HepG2 (cell line): ENCODE measurements around the gene LGI2. TPM values are rescaled to one million over a fixed set of nuclear protein-coding genes. Genes with fewer than 3 reads are reported as not detected.

Source experiments
- ATAC-seq: fragments of 200-7000 bp; cut with Tn5 transposase; 3 replicates; pipeline ENCODE4 v1.9.1; 2020; ENCODE audit warnings: mild to moderate bottlenecking, moderate library complexity
- BruUV-seq: library from RNA; stranded (reverse); fragments of 400-500 nt; replicated peaks from 2 replicates; lab custom pipeline; 2021; lab: Mats Ljungman, UMichigan
- CTCF ChIA-PET: fragments of 300-600 bp; formaldehyde crosslinking; extraction: SDS; loops from one replicate; lab custom pipeline; 2021; ENCODE audit warnings: low total read pairs, inconsistent platforms, low intra/inter-chr PET ratio; lab: Yijun Ruan, JAX
- POLR2A ChIA-PET: fragments of 350-600 bp; sonication (Branson Sonifier 250); formaldehyde crosslinking; loops from one replicate; lab custom pipeline; 2020; ENCODE audit warnings: antibody characterized with exemption, inconsistent platforms; lab: Yijun Ruan, JAX
- DNase-seq: peaks from one replicate; pipeline ENCODE4 v3.0.0-alpha.2; 2015; ENCODE audit warnings: low spot score
- FAIRE-seq: peaks from 3 replicates; lab custom pipeline; 2011; peaks lifted over from hg19 to GRCh38; lab: Jason Lieb, UNC
- H2AFZ ChIP-seq: one replicate; pipeline ENCODE4 v1.6.1; 2011; ENCODE audit warnings: low read length, inconsistent platforms
- H3K27ac ChIP-seq: fragments of 300-600 bp; 3 replicates; pipeline ENCODE4 v1.8.0; 2011; ENCODE audit warnings: mixed run types, mild to moderate bottlenecking, mixed read lengths, low read length, inconsistent platforms; ENCODE audit not compliant: insufficient read depth; ENCODE audit errors: extremely low read length
- H3K27me3 ChIP-seq, 2 experiments: fragments of 200-600 bp in 1 of 2; 2 replicates in 1 of 2; 3 replicates in 1 of 2; pipeline versions ENCODE4 v1.6.0 to v1.8.0; 2011; ENCODE audit warnings: low read length in 2 of 2, mild to moderate bottlenecking in 2 of 2, moderate library complexity in 2 of 2, inconsistent platforms in 1 of 2; ENCODE audit not compliant: insufficient read depth in 2 of 2, control insufficient read depth in 1 of 2
- H3K36me3 ChIP-seq, 2 experiments: fragments of 200-600 bp in 1 of 2; replicated peaks in 1 of 2; 2 replicates in 1 of 2; 3 replicates in 1 of 2; pipeline versions ENCODE4 v1.5.1 to v1.8.0; 2011; ENCODE audit warnings: low read length in 2 of 2, inconsistent platforms in 1 of 2; ENCODE audit not compliant: insufficient read depth in 2 of 2, control insufficient read depth in 1 of 2
- H3K4me1 ChIP-seq: 2 replicates; pipeline ENCODE4 v1.5.1; 2012; ENCODE audit warnings: low read length, inconsistent platforms; ENCODE audit not compliant: insufficient read depth
- H3K4me2 ChIP-seq: 2 replicates; pipeline ENCODE4 v1.6.0; 2011; ENCODE audit warnings: low read depth, low read length, inconsistent platforms
- H3K4me3 ChIP-seq, 3 experiments: fragments of 200-600 bp in 1 of 3; sonication (generic), shearing (Covaris generic) in 1 of 3; replicated peaks in 1 of 3; 2 replicates each; pipeline ENCODE4 v1.5.1; 2011 to 2016; ENCODE audit warnings: low read length in 3 of 3, inconsistent platforms in 2 of 3, low read depth in 2 of 3, mild to moderate bottlenecking in 2 of 3, control low read depth in 1 of 3, mixed read lengths in 1 of 3; ENCODE audit not compliant: insufficient read depth in 1 of 3
- H3K79me2 ChIP-seq: one replicate; pipeline ENCODE4 v1.6.1; 2011; ENCODE audit warnings: low read length, inconsistent platforms; ENCODE audit not compliant: insufficient read depth
- H3K9ac ChIP-seq: 2 replicates; pipeline ENCODE4 v1.6.0; 2011; ENCODE audit warnings: mild to moderate bottlenecking, low read depth, low read length, inconsistent platforms; ENCODE audit not compliant: insufficient read depth
- H3K9me3 ChIP-seq: 2 replicates; pipeline ENCODE4 v1.5.1; 2012; ENCODE audit warnings: mild to moderate bottlenecking, low read length
- H4K20me1 ChIP-seq: 2 replicates; pipeline ENCODE4 v1.6.0; 2011; ENCODE audit warnings: inconsistent platforms, mild to moderate bottlenecking, low read length, moderate library complexity; ENCODE audit not compliant: insufficient read depth
- CREM ChIP-seq, 2 experiments: sonication (generic) in 1 of 2; formaldehyde crosslinking in 1 of 2; IDR thresholded peaks; 2 replicates each; pipeline versions ENCODE4 v1.4.0 to v1.6.1; 2016 to 2020; ENCODE audit warnings: antibody characterized with exemption in 1 of 2, mild to moderate bottlenecking in 1 of 2, missing genetic modification reagents in 1 of 2
- FOXC1 ChIP-seq: sonication (generic); formaldehyde crosslinking; IDR thresholded peaks from 2 replicates; pipeline ENCODE4 v1.8.0; 2022; ENCODE audit warnings: mild to moderate bottlenecking, missing genetic modification reagents, borderline replicate concordance
- HDAC1 ChIP-seq: sonication (generic); formaldehyde crosslinking; IDR thresholded peaks from 2 replicates; pipeline ENCODE4 v1.5.1; 2020; ENCODE audit warnings: mild to moderate bottlenecking, missing genetic modification reagents
- HNRNPUL1 ChIP-seq: fragments of 200-400 bp; formaldehyde crosslinking; IDR thresholded peaks from 2 replicates; pipeline ENCODE4 v1.6.1; 2017; ENCODE audit warnings: low read depth, mild to moderate bottlenecking, low read length, moderate library complexity
- HOXA5 ChIP-seq: sonication (generic); formaldehyde crosslinking; IDR thresholded peaks from 2 replicates; pipeline ENCODE4 v1.4.0; 2020; ENCODE audit warnings: missing genetic modification reagents
- MATR3 ChIP-seq: sonication (generic); formaldehyde crosslinking; IDR thresholded peaks from 2 replicates; pipeline ENCODE4 v1.4.0; 2020; ENCODE audit warnings: missing genetic modification reagents
- YEATS4 ChIP-seq: sonication (generic); formaldehyde crosslinking; IDR thresholded peaks from 2 replicates; pipeline ENCODE4 v1.4.0; 2020; ENCODE audit warnings: missing genetic modification reagents, borderline replicate concordance
- ZNF253 ChIP-seq: sonication (generic); formaldehyde crosslinking; IDR thresholded peaks from 2 replicates; pipeline ENCODE4 v1.8.0; 2022; ENCODE audit warnings: mild to moderate bottlenecking, missing genetic modification reagents, borderline replicate concordance
- ZNF550 ChIP-seq: sonication (generic); formaldehyde crosslinking; IDR thresholded peaks from 2 replicates; pipeline ENCODE4 v1.4.0; 2020; ENCODE audit warnings: mild to moderate bottlenecking, missing genetic modification reagents, borderline replicate concordance
- WGBS: methylation state at CpG from one replicate; pipeline ENCODE4 v1.1.6; 2017; ENCODE audit warnings: low lambda C conversion rate; 5-methylcytosine and 5-hydroxymethylcytosine counted together
- in situ Hi-C: cut with HindIII; loops from 2 replicates; pipeline ENCODE4 v1.10.0; 2017; ENCODE audit warnings: low pct_unique_long_range_greater_than_20kb; ENCODE audit not compliant: extremely low pct_ligation_motif_present
- intact Hi-C: fragments of 100-400 bp; cut with micrococcal nuclease; formaldehyde crosslinking; loops from one replicate; pipeline ENCODE4 v1.10.0; 2022; ENCODE audit not compliant: unreplicated experiment
- polyA plus RNA-seq, 8 experiments: library from polyadenylated mRNA; depleted of rRNA in 3 of 8; stranded (reverse) in 7 of 8; unstranded in 1 of 8; fragments of >200 nt; fragmentation: Illumina TruSeq in 4 of 8; extraction: Trizol in 4 of 8; gene quantifications; 2 replicates each; pipeline versions ENCODE4 v1.2.1 to v1.2.3, GENCODE V29; 2011 to 2016; ENCODE audit warnings: low read depth in 4 of 8, missing spikeins in 1 of 8, mixed read lengths in 1 of 8; ENCODE audit not compliant: insufficient read depth in 1 of 8
- total RNA-seq, 5 experiments: library from RNA; depleted of rRNA; stranded (reverse); fragments of >200 nt; fragmentation: Illumina TruSeq; extraction: Trizol; gene quantifications; 2 replicates each; pipeline ENCODE4 v1.2.3, GENCODE V29; 2016; ENCODE audit warnings: low read depth in 1 of 5
- TF ChIP-seq, protein P1 (sequence below): sonication (generic); formaldehyde crosslinking; IDR thresholded peaks from 2 replicates; pipeline ENCODE4 v1.8.0; 2022; ENCODE audit warnings: mild to moderate bottlenecking, missing genetic modification reagents, borderline replicate concordance
- TF ChIP-seq, protein P2 (sequence below): sonication (generic); formaldehyde crosslinking; IDR thresholded peaks from 2 replicates; pipeline ENCODE4 v1.4.0; 2020; ENCODE audit warnings: missing genetic modification reagents
- TF ChIP-seq, protein P3 (sequence below): sonication (generic); formaldehyde crosslinking; conservative IDR thresholded peaks from 2 replicates; pipeline ENCODE4 v1.4.0; 2020; ENCODE audit warnings: missing genetic modification reagents
- TF ChIP-seq, protein P4 (sequence below): sonication (generic); formaldehyde crosslinking; IDR thresholded peaks from 2 replicates; pipeline ENCODE4 v1.4.0; 2020; ENCODE audit warnings: mild to moderate bottlenecking, missing genetic modification reagents
- TF ChIP-seq, protein P5 (sequence below): IDR thresholded peaks from 2 replicates; pipeline ENCODE4 v1.6.1; 2016; ENCODE audit warnings: missing biosample characterization, missing genetic modification reagents, low read depth

The LGI2 gene
- total and polyA plus RNA-seq, 2 of the 13 experiments (the other 11 are each of a cell fraction or from before 2014, with no cell fraction given) = not detected

DNA sequence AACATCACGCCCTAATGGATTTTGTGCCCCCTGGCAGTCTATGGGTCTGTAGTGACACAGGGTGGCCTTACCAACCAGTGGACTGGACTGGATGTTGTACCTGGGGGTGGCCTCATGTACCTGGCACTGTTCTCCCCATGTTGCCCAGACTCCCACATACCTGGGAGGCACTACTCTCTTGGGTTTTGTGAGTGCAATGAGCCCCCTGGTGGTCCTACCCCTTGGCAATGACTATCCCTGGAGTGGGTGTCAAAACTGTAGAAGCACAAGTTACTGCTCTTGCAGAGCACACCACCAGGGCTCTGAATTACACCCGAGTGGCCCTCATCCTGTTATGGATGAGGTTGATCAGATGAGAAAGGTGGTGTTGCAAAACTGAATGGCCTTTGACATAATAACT, 60.1 kb downstream of the LGI2 start:
- in situ Hi-C loops = no loop called here
- TF ChIP-seq HOXA5 (CRISPR knock-in tag) = no peak
- TF ChIP-seq, protein P1, sequence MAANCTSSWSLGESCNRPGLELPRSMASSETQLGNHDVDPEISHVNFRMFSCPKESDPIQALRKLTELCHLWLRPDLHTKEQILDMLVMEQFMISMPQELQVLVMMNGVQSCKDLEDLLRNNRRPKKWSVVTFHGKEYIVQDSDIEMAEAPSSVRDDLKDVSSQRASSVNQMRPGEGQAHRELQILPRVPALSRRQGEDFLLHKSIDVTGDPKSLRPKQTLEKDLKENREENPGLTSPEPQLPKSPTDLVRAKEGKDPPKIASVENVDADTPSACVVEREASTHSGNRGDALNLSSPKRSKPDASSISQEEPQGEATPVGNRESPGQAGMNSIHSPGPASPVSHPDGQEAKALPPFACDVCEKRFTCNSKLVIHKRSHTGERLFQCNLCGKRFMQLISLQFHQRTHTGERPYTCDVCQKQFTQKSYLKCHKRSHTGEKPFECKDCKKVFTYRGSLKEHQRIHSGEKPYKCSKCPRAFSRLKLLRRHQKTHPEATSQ = no peak
- TF ChIP-seq, protein P2, sequence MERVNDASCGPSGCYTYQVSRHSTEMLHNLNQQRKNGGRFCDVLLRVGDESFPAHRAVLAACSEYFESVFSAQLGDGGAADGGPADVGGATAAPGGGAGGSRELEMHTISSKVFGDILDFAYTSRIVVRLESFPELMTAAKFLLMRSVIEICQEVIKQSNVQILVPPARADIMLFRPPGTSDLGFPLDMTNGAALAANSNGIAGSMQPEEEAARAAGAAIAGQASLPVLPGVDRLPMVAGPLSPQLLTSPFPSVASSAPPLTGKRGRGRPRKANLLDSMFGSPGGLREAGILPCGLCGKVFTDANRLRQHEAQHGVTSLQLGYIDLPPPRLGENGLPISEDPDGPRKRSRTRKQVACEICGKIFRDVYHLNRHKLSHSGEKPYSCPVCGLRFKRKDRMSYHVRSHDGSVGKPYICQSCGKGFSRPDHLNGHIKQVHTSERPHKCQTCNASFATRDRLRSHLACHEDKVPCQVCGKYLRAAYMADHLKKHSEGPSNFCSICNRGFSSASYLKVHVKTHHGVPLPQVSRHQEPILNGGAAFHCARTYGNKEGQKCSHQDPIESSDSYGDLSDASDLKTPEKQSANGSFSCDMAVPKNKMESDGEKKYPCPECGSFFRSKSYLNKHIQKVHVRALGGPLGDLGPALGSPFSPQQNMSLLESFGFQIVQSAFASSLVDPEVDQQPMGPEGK (CRISPR knock-in tag) = no peak
- TF ChIP-seq FOXC1 (CRISPR knock-in tag) = no peak
- TF ChIP-seq ZNF550 = no peak
- TF ChIP-seq, protein P3, sequence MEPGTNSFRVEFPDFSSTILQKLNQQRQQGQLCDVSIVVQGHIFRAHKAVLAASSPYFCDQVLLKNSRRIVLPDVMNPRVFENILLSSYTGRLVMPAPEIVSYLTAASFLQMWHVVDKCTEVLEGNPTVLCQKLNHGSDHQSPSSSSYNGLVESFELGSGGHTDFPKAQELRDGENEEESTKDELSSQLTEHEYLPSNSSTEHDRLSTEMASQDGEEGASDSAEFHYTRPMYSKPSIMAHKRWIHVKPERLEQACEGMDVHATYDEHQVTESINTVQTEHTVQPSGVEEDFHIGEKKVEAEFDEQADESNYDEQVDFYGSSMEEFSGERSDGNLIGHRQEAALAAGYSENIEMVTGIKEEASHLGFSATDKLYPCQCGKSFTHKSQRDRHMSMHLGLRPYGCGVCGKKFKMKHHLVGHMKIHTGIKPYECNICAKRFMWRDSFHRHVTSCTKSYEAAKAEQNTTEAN (CRISPR knock-in tag) = no peak
- TF ChIP-seq MATR3 = no peak
- no peak for TF ChIP-seq YEATS4
- TF ChIP-seq, protein P4, sequence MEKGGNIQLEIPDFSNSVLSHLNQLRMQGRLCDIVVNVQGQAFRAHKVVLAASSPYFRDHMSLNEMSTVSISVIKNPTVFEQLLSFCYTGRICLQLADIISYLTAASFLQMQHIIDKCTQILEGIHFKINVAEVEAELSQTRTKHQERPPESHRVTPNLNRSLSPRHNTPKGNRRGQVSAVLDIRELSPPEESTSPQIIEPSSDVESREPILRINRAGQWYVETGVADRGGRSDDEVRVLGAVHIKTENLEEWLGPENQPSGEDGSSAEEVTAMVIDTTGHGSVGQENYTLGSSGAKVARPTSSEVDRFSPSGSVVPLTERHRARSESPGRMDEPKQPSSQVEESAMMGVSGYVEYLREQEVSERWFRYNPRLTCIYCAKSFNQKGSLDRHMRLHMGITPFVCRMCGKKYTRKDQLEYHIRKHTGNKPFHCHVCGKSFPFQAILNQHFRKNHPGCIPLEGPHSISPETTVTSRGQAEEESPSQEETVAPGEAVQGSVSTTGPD (CRISPR knock-in tag) = no peak
- no peak for TF ChIP-seq CREM (IDR thresholded peaks at IDR 0.05)
- no peak for TF ChIP-seq CREM (CRISPR knock-in tag; IDR thresholded peaks at IDR 0.05)
- TF ChIP-seq, protein P5, sequence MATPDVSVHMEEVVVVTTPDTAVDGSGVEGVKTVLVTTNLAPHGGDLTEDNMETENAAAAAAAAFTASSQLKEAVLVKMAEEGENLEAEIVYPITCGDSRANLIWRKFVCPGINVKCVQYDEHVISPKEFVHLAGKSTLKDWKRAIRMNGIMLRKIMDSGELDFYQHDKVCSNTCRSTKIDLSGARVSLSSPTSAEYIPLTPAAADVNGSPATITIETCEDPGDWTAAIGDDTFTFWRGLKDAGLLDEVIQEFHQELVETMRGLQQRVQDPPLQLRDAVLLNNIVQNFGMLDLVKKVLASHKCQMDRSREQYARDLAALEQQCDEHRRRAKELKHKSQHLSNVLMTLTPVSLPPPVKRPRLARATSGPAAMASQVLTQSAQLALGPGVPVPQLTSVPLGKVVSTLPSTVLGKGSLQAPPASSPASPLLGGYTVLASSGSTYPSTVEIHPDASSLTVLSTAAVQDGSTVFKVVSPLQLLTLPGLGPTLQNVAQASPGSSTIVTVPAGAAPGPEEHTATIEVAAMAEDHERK = no peak
- no peak for TF ChIP-seq HDAC1 (CRISPR knock-in tag)
- TF ChIP-seq HNRNPUL1 = no peak
- no peak for TF ChIP-seq ZNF253

More for the DNA sequence above, 60.1 kb downstream of the LGI2 start:
- Histone ChIP-seq H3K27me3 (peaks cover 0 to 16% of the 10 kb centered on the region in 2 experiments; a peak in 1 of 5 replicates), H2AFZ (no peak overlapping the region), H4K20me1 (no peaks in the 10 kb centered on the region), H3K27ac (no peak overlapping the region), H3K9ac (no peak overlapping the region), H3K4me3 (no peak overlapping the region), H3K79me2 (no peaks in the 10 kb centered on the region), H3K9me3 (peaks cover 8% of the 10 kb centered on the region), H3K4me1 (peaks cover 14% of the 10 kb centered on the region), H3K36me3 (no peaks in the 10 kb centered on the region), H3K4me2 (no peak overlapping the region)
- POLR2A ChIA-PET = no interaction called here
- ATAC-seq (no peak), FAIRE-seq (no peak), DNase-seq (no peak)
- no TSS peak for BruUV-seq
- intact Hi-C loops = loop anchor here (10.0 kb wide), 1 partner anchor 486 kb away; no protein-coding TSS in a partner anchor
- CTCF ChIA-PET = interaction anchor here (1.1 kb wide), 1 partner anchor 482 kb away, joined by 3 read pairs; no protein-coding TSS in a partner anchor
- WGBS = no CpG with 5 or more reads among the region's 2 CpGs
